Stomach (tissue), 9 donors: ENCODE results near the gene MCRIP2. TPM values are rescaled to one million over a fixed set of nuclear protein-coding genes. Genes with fewer than 3 reads are reported as not detected.

Experiments used
- DNase-seq, 2 donors: peaks; one replicate each; pipeline versions ENCODE4 v3.0.0 to v3.0.0-alpha.2; 2013 to 2019
- H3K27ac ChIP-seq, 5 donors: fragments of 200-600 bp in 4 of 5; sonication (generic) in 4 of 5; one replicate each; pipeline ENCODE4 v1.5.1; 2013 to 2019; ENCODE audit warnings: mild to moderate bottlenecking in 1 of 5, moderate library complexity in 1 of 5
- H3K27me3 ChIP-seq, 3 donors: fragments of 200-600 bp; sonication (generic); one replicate each; pipeline ENCODE4 v1.5.1; 2017 to 2019; ENCODE audit warnings: mixed run types in 1 of 3
- H3K36me3 ChIP-seq, 4 donors: fragments of 200-600 bp; sonication (generic); 1 replicate in 3 of 4; 2 replicates in 1 of 4; pipeline ENCODE4 v1.5.1; 2016 to 2019
- H3K4me1 ChIP-seq, 4 donors: fragments of 200-600 bp; sonication (generic); one replicate each; pipeline ENCODE4 v1.5.1; 2016 to 2019
- H3K4me3 ChIP-seq, 4 donors: fragments of 200-600 bp; sonication (generic) in 3 of 4; one replicate each; pipeline ENCODE4 v1.5.1; 2016 to 2019; ENCODE audit warnings: mild to moderate bottlenecking in 1 of 4
- H3K9me3 ChIP-seq, 4 donors: fragments of 200-600 bp; sonication (generic); one replicate each; pipeline ENCODE4 v1.5.1; 2016 to 2019
- EP300 ChIP-seq: sonication (generic); formaldehyde crosslinking; IDR thresholded peaks from one replicate; pipeline ENCODE4 v1.6.1; 2017; ENCODE audit warnings: antibody characterized with exemption
- POLR2A ChIP-seq, 4 donors: fragments of 450-650 bp; IDR thresholded peaks; one replicate each; pipeline ENCODE4 v1.6.1; 2016; ENCODE audit warnings: antibody characterized with exemption in 4 of 4, control low read depth in 2 of 4, mild to moderate bottlenecking in 1 of 4, moderate library complexity in 1 of 4
- POLR2AphosphoS5 ChIP-seq, 3 donors: sonication (generic); formaldehyde crosslinking; IDR thresholded peaks; one replicate each; pipeline ENCODE4 v1.6.1; 2016; ENCODE audit warnings: antibody characterized with exemption in 3 of 3
- WGBS, 5 donors: extraction: QIAGEN DNeasy Blood & Tissue Kit in 3 of 5; methylation state at CpG; one replicate each; pipeline versions ENCODE4 v1.1.5 to v1.1.7; 2013 to 2018; 5-methylcytosine and 5-hydroxymethylcytosine counted together
- intact Hi-C: fragments of 100-400 bp; cut with DNase I; formaldehyde crosslinking; loops from one replicate; pipeline ENCODE4 v1.15.1; 2023; ENCODE audit warnings: low total_unique reads
- polyA plus RNA-seq, 3 donors: library from polyadenylated mRNA; stranded (reverse); fragments of 200-250 nt; gene quantifications; one replicate each; pipeline ENCODE4 v1.2.3, GENCODE V29; 2013
- total RNA-seq, 5 donors: library from RNA; depleted of rRNA; stranded (reverse); fragments of >200 nt; gene quantifications; one replicate each; pipeline versions ENCODE4 v1.1.0 to v1.2.3, GENCODE V29; 2014 to 2016
- TF ChIP-seq, protein P1 (sequence below), 7 experiments: fragments of 450-650 bp in 4 of 7; fragments of 200-600 bp in 3 of 7; sonication (generic) in 3 of 7; IDR thresholded peaks; one replicate each; pipeline ENCODE4 v1.5.1; 2016 to 2019; ENCODE audit warnings: antibody characterized with exemption in 7 of 7, control low read depth in 2 of 7, mild to moderate bottlenecking in 1 of 7
- donor health status: healthy with polysubstance abuse.
- donor health status: Bipolar disorder and iron deficiency.
- donor health status: healthy.

The MCRIP2 gene
- total and polyA plus RNA-seq, 8 donors = 14.0 to 440 (median 89.5) TPM

GRCh38 chr16:654034-654433 is 12.4 kb downstream of the MCRIP2 start:
- WGBS, 5 donors = 86 to 93% (median 90%) methylated on average over 12 of the region's 12 CpGs
- H3K27me3 ChIP-seq = no peaks in the 10 kb centered on the region

GRCh38 chr16:657487-657886 is 15.9 kb downstream of the MCRIP2 start:
- 92 to 98% (median 95%) methylated on average over 8 to 22 of the region's 22 CpGs for WGBS, 5 donors
- TF ChIP-seq POLR2AphosphoS5 (IDR thresholded peaks at IDR 0.05) = no peak
- no peak for TF ChIP-seq EP300
- TF ChIP-seq, protein P1, sequence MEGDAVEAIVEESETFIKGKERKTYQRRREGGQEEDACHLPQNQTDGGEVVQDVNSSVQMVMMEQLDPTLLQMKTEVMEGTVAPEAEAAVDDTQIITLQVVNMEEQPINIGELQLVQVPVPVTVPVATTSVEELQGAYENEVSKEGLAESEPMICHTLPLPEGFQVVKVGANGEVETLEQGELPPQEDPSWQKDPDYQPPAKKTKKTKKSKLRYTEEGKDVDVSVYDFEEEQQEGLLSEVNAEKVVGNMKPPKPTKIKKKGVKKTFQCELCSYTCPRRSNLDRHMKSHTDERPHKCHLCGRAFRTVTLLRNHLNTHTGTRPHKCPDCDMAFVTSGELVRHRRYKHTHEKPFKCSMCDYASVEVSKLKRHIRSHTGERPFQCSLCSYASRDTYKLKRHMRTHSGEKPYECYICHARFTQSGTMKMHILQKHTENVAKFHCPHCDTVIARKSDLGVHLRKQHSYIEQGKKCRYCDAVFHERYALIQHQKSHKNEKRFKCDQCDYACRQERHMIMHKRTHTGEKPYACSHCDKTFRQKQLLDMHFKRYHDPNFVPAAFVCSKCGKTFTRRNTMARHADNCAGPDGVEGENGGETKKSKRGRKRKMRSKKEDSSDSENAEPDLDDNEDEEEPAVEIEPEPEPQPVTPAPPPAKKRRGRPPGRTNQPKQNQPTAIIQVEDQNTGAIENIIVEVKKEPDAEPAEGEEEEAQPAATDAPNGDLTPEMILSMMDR (IDR thresholded peaks at IDR 0.05) = no peak
- no peak for TF ChIP-seq POLR2A (IDR thresholded peaks at IDR 0.05)
- Histone ChIP-seq H3K36me3 (peaks cover 7 to 67% (median 55%) of the 10 kb centered on the region in 4 donors), H3K9me3 (no peaks in the 10 kb centered on the region), H3K4me1 (peaks cover 14 to 26% (median 19%) of the 10 kb centered on the region in 4 donors), H3K27me3 (no peaks in the 10 kb centered on the region), H3K27ac (no peak overlapping the region), H3K4me3 (no peak overlapping the region)
- intact Hi-C loops = loop anchor here (10.0 kb wide), 1 partner anchor 83 kb away; no protein-coding TSS in a partner anchor
- no peak for DNase-seq

More at GRCh38 chr16:654034-654433, 12.4 kb downstream of the MCRIP2 start:
- DNase-seq = no peak
- no peaks in the 10 kb centered on the region for H3K9me3 ChIP-seq
- H3K36me3 ChIP-seq = peaks cover 7 to 73% (median 64%) of the 10 kb centered on the region in 4 donors
- peaks cover 13 to 21% (median 19%) of the 10 kb centered on the region in 4 donors for H3K4me1 ChIP-seq
- intact Hi-C loops = loop anchor here (10.0 kb wide), 1 partner anchor 79 kb away; no protein-coding TSS in a partner anchor
- H3K27ac ChIP-seq = no peak overlapping the region
- TF ChIP-seq, protein P1 (IDR thresholded peaks at IDR 0.05) = no peak
- TF ChIP-seq POLR2AphosphoS5 (IDR thresholded peaks at IDR 0.05) (no peak), EP300 (no peak), POLR2A (IDR thresholded peaks at IDR 0.05) (no peak)
- no peak overlapping the region for H3K4me3 ChIP-seq

DNA sequence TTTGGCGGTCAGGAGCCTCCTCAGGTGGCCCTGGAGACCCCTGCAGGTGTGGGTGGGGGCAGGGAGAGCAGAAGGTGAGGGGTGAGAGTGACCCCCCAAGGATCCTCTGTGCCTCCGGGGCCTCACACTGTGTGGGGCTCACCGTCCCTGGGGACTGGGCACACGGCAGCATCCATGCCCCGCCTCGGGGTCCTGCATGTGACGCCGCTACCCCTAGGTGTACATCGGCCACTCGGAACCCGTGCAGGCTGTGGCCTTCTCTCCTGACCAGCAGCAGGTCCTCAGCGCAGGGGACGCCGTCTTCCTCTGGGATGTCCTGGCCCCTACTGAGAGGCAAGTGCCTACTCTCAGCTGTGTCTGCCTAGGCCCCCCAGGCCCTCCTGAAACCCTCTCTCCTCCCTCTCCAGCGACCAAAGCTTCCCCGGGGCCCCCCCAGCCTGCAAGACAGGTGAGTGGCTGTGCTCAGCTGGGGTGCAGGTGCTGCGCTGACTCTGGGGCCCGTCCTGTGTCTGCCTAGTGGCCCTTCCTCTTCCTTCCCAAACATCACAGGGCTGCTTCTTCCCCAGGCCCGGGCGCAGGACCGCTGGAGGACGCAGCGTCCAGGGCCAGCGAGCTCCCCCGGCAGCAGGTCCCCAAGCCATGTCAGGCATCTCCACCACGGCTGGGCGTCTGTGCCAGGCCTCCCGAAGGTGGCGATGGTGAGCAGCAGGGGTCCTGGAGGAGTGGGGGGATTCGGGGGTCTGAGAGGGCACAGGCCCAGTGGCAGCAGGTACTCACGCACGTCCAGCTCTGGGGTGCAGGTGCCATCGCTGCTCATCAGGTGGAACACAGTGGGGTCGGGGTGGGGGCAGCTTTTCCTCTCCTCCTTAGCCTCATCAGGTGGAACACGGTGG is 17.3 kb downstream of the MCRIP2 start:
- intact Hi-C loops = loop anchor here (10.0 kb wide), 1 partner anchor 84 kb away; no protein-coding TSS in a partner anchor
- H3K4me3 ChIP-seq = no peak overlapping the region
- TF ChIP-seq POLR2AphosphoS5 (IDR thresholded peaks at IDR 0.05) (no peak), EP300 (no peak), POLR2A (IDR thresholded peaks at IDR 0.05) (no peak)
- TF ChIP-seq, protein P1 (IDR thresholded peaks at IDR 0.05) = no peak
- no peaks in the 10 kb centered on the region for H3K27me3 ChIP-seq
- no peak overlapping the region for H3K27ac ChIP-seq
- H3K9me3 ChIP-seq = no peaks in the 10 kb centered on the region
- H3K4me1 ChIP-seq = peaks cover 14 to 26% (median 19%) of the 10 kb centered on the region in 4 donors
- 89 to 100% (median 92%) methylated on average over 2 to 35 of the region's 35 CpGs for WGBS, 5 donors
- no peak for DNase-seq
- H3K36me3 ChIP-seq = peaks cover 7 to 52% (median 44%) of the 10 kb centered on the region in 4 donors

- H3K36me3 ChIP-seq = peaks cover 7 to 50% (median 41%) of the 10 kb centered on the region in 4 donors
- peak overlapping the region in 2 of 5 donors; percentile 68 to 83 for H3K27ac ChIP-seq
- intact Hi-C loops = loop anchor here (10.0 kb wide), 1 partner anchor 85 kb away; no protein-coding TSS in a partner anchor
- no peaks in the 10 kb centered on the region for H3K27me3 ChIP-seq
- H3K4me1 ChIP-seq = peaks cover 14 to 26% (median 19%) of the 10 kb centered on the region in 4 donors
- WGBS, 5 donors = 80 to 92% (median 86%) methylated on average over 3 to 20 of the region's 20 CpGs
- no peak for TF ChIP-seq POLR2A (IDR thresholded peaks at IDR 0.05)
- TF ChIP-seq POLR2AphosphoS5 (IDR thresholded peaks at IDR 0.05) = no peak
- TF ChIP-seq, protein P1 (IDR thresholded peaks at IDR 0.05) = no peak
- no peak for DNase-seq
- H3K9me3 ChIP-seq = no peaks in the 10 kb centered on the region
- H3K4me3 ChIP-seq = no peak overlapping the region
Observed at GRCh38 chr16:659618-660017, 18.0 kb downstream of the MCRIP2 start.
